ENCODE data around the gene LMAN2L. TPM values are rescaled to one million over a fixed set of nuclear protein-coding genes. Genes with fewer than 3 reads are reported as not detected.

The LMAN2L gene
- polyA plus RNA-seq, 1 of the 3 experiments (the other 2 are of a cell fraction), result 17.7 TPM

DNA sequence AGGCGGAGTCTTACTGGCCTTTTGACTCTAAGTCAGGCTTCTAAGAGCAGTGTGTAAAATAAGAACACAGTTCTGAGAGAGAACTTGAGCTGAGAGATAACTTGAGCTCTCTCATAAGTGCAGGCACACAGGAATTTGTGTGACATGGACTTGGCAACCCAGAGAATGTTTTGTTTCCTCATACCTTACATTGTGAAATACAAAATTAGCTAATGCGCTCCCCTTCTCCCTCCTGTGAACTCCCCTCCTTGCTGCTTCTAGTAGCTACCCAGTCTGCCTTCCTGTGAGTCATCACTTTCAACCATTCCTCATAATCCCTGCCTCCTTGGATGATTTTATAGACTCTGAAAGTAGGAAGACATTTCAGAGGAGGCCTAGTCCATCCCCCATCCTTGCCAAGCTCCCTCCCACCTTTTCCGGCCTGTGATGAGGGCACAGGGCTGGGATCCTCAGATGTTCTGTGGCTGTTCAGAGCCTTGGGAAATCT lies 74.7 kb downstream of the LMAN2L start:
- Histone ChIP-seq H3K36me3 (replicated peaks in 1 of 2; ENCODE audit: control insufficient read depth in 1 of 2, insufficient read depth in 2 of 2, low read length in 1 of 2) (no peaks in the 10 kb centered on the region), H3K4me2 (peak overlapping the region; percentile 56), H3K27ac (ENCODE audit: low read depth in 2 of 2, low read length in 1 of 2) (peak overlapping the region in 1 of 2 experiments; percentile 82; a peak in 2 of 4 replicates), H3K79me2 (ENCODE audit: insufficient read depth) (no peaks in the 10 kb centered on the region), H2AFZ (ENCODE audit: low read depth) (peak overlapping the region; percentile 80; the same call in 1 of the 2 replicates), H4K20me1 (ENCODE audit: insufficient read depth) (no peaks in the 10 kb centered on the region), H3K27me3 (ENCODE audit: insufficient read depth) (no peaks in the 10 kb centered on the region), H3K9me3 (no peaks in the 10 kb centered on the region), H3K4me3 (ENCODE audit: low read depth in 2 of 2, low read length in 1 of 2) (no peak overlapping the region), H3F3A (replicated peaks; ENCODE audit: insufficient read depth) (peaks cover 7% of the 10 kb centered on the region), H3K4me1 (ENCODE audit: control insufficient read depth in 1 of 2, insufficient read depth in 2 of 2, low read depth in 1 of 2, low read length in 1 of 2) (peaks cover 0 to 14% of the 10 kb centered on the region in 2 experiments; a peak in 2 of 4 replicates), H3K9me2 (no peaks in the 10 kb centered on the region), H3K9ac (peak overlapping the region; percentile 31)
- ChIA-PET POLR2A (no interaction called here), CTCF (interaction anchor here (1.0 kb wide), 1 partner anchor 256 kb away, joined by 3 read pairs; no protein-coding TSS in a partner anchor)
- no peak for DNase-seq
- 61% methylated on average over 3 of the region's 3 CpGs for WGBS (ENCODE audit: low lambda C conversion rate)
- TF ChIP-seq SIN3A (IDR thresholded peaks at IDR 0.05; ENCODE audit: borderline replicate concordance, low read depth, low read length) (no peak), FOSL2 (IDR thresholded peaks at IDR 0.05; ENCODE audit: borderline replicate concordance, low read depth) (peak; percentile 70; the same call in 1 of the 2 replicates), RFX5 (IDR thresholded peaks at IDR 0.05; ENCODE audit: low read length) (no peak), TCF12 (IDR thresholded peaks at IDR 0.05) (no peak), GATA2 (CRISPR knock-in tag; IDR thresholded peaks at IDR 0.05) (no peak), CHD2 (IDR thresholded peaks at IDR 0.05; ENCODE audit: low read length, partially characterized antibody) (no peak), SMC3 (IDR thresholded peaks at IDR 0.05; ENCODE audit: low read depth, low read length) (no peak), NRF1 (IDR thresholded peaks at IDR 0.05; ENCODE audit: low read depth, low read length) (no peak), ELF1 (IDR thresholded peaks at IDR 0.05) (0 out of 2 replicates have a peak, but pooled peaks have one; percentile 22), YY1 (IDR thresholded peaks at IDR 0.05; ENCODE audit: low read depth) (no peak; the same call in 1 of the 2 replicates), FOXJ3 (CRISPR knock-in tag; IDR thresholded peaks at IDR 0.05) (no peak), MEF2A (IDR thresholded peaks at IDR 0.05; ENCODE audit: borderline replicate concordance, low read depth) (no peak), RXRA (IDR thresholded peaks at IDR 0.05; ENCODE audit: borderline replicate concordance, low read depth) (0 out of 2 replicates have a peak, but pooled peaks have one; percentile 18), TEAD4 (IDR thresholded peaks at IDR 0.05; ENCODE audit: borderline replicate concordance, insufficient read depth) (no peak)
- TF ChIP-seq, protein P1, sequence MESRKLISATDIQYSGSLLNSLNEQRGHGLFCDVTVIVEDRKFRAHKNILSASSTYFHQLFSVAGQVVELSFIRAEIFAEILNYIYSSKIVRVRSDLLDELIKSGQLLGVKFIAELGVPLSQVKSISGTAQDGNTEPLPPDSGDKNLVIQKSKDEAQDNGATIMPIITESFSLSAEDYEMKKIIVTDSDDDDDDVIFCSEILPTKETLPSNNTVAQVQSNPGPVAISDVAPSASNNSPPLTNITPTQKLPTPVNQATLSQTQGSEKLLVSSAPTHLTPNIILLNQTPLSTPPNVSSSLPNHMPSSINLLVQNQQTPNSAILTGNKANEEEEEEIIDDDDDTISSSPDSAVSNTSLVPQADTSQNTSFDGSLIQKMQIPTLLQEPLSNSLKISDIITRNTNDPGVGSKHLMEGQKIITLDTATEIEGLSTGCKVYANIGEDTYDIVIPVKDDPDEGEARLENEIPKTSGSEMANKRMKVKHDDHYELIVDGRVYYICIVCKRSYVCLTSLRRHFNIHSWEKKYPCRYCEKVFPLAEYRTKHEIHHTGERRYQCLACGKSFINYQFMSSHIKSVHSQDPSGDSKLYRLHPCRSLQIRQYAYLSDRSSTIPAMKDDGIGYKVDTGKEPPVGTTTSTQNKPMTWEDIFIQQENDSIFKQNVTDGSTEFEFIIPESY (IDR thresholded peaks at IDR 0.05; ENCODE audit: borderline replicate concordance, low read depth), result no peak
- TF ChIP-seq, protein P2, sequence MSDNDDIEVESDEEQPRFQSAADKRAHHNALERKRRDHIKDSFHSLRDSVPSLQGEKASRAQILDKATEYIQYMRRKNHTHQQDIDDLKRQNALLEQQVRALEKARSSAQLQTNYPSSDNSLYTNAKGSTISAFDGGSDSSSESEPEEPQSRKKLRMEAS (IDR thresholded peaks at IDR 0.05; ENCODE audit: low read depth), result no peak
- TF ChIP-seq, protein P3, sequence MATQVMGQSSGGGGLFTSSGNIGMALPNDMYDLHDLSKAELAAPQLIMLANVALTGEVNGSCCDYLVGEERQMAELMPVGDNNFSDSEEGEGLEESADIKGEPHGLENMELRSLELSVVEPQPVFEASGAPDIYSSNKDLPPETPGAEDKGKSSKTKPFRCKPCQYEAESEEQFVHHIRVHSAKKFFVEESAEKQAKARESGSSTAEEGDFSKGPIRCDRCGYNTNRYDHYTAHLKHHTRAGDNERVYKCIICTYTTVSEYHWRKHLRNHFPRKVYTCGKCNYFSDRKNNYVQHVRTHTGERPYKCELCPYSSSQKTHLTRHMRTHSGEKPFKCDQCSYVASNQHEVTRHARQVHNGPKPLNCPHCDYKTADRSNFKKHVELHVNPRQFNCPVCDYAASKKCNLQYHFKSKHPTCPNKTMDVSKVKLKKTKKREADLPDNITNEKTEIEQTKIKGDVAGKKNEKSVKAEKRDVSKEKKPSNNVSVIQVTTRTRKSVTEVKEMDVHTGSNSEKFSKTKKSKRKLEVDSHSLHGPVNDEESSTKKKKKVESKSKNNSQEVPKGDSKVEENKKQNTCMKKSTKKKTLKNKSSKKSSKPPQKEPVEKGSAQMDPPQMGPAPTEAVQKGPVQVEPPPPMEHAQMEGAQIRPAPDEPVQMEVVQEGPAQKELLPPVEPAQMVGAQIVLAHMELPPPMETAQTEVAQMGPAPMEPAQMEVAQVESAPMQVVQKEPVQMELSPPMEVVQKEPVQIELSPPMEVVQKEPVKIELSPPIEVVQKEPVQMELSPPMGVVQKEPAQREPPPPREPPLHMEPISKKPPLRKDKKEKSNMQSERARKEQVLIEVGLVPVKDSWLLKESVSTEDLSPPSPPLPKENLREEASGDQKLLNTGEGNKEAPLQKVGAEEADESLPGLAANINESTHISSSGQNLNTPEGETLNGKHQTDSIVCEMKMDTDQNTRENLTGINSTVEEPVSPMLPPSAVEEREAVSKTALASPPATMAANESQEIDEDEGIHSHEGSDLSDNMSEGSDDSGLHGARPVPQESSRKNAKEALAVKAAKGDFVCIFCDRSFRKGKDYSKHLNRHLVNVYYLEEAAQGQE (IDR thresholded peaks at IDR 0.05; ENCODE audit: low read depth, low read length), result no peak
- TF ChIP-seq, protein P4, sequence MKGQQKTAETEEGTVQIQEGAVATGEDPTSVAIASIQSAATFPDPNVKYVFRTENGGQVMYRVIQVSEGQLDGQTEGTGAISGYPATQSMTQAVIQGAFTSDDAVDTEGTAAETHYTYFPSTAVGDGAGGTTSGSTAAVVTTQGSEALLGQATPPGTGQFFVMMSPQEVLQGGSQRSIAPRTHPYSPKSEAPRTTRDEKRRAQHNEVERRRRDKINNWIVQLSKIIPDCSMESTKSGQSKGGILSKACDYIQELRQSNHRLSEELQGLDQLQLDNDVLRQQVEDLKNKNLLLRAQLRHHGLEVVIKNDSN (IDR thresholded peaks at IDR 0.05; ENCODE audit: borderline replicate concordance, low read depth), result no peak
- TF ChIP-seq, protein P5, sequence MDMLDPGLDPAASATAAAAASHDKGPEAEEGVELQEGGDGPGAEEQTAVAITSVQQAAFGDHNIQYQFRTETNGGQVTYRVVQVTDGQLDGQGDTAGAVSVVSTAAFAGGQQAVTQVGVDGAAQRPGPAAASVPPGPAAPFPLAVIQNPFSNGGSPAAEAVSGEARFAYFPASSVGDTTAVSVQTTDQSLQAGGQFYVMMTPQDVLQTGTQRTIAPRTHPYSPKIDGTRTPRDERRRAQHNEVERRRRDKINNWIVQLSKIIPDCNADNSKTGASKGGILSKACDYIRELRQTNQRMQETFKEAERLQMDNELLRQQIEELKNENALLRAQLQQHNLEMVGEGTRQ (IDR thresholded peaks at IDR 0.05; ENCODE audit: borderline replicate concordance, low read depth, low read length), result no peak
- TF ChIP-seq, protein P6, sequence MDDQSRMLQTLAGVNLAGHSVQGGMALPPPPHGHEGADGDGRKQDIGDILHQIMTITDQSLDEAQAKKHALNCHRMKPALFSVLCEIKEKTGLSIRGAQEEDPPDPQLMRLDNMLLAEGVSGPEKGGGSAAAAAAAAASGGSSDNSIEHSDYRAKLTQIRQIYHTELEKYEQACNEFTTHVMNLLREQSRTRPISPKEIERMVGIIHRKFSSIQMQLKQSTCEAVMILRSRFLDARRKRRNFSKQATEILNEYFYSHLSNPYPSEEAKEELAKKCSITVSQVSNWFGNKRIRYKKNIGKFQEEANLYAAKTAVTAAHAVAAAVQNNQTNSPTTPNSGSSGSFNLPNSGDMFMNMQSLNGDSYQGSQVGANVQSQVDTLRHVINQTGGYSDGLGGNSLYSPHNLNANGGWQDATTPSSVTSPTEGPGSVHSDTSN (IDR thresholded peaks at IDR 0.05), result no peak
- TF ChIP-seq, protein P7, sequence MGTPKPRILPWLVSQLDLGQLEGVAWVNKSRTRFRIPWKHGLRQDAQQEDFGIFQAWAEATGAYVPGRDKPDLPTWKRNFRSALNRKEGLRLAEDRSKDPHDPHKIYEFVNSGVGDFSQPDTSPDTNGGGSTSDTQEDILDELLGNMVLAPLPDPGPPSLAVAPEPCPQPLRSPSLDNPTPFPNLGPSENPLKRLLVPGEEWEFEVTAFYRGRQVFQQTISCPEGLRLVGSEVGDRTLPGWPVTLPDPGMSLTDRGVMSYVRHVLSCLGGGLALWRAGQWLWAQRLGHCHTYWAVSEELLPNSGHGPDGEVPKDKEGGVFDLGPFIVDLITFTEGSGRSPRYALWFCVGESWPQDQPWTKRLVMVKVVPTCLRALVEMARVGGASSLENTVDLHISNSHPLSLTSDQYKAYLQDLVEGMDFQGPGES (IDR thresholded peaks at IDR 0.05; ENCODE audit: low read depth, low read length), result no peak
